Measurements from ENCODE around the gene TGFBI. TPM values are rescaled to one million over a fixed set of nuclear protein-coding genes. Genes with fewer than 3 reads are reported as not detected.
A peak's percentile ranks its signal among the peaks of the same experiment; 100 is the strongest.

The TGFBI gene
- total and polyA plus RNA-seq, 9 of the 15 experiments (the other 6 are each of a cell fraction or from before 2014, with no cell fraction given): 0.05 to 0.62 (median 0.08) TPM; not detected in 6

GRCh38 chr5:136082390-136083193 is 53.8 kb downstream of the TGFBI start (continued):
- peak; percentile 59 for TF ChIP-seq MGA (IDR thresholded peaks at IDR 0.05)
- no peak for TF ChIP-seq NR2C1 (IDR thresholded peaks at IDR 0.05)
- no peak for TF ChIP-seq NR2C1 (tag; IDR thresholded peaks at IDR 0.05)
- TF ChIP-seq ZNF511 (CRISPR knock-in tag; IDR thresholded peaks at IDR 0.05): no peak
- TF ChIP-seq CBX1 (IDR thresholded peaks at IDR 0.05; ENCODE audit: low read depth): no peak
- 0 out of 4 replicates have a peak, but pooled peaks of 1 of the 2 experiments have one; percentile 44 for TF ChIP-seq MLLT1 (IDR thresholded peaks at IDR 0.05)
- TF ChIP-seq ZNF507 (tag; conservative IDR thresholded peaks at IDR 0.05): no peak
- 0 out of 2 replicates have a peak, but pooled peaks have one; percentile 50 for TF ChIP-seq ZSCAN32 (CRISPR knock-in tag; IDR thresholded peaks at IDR 0.05)
- no peak for TF ChIP-seq HMGXB4 (CRISPR knock-in tag; IDR thresholded peaks at IDR 0.05)
- no peak for TF ChIP-seq ARNT (IDR thresholded peaks at IDR 0.05)
- no peak for TF ChIP-seq ZNF408 (CRISPR knock-in tag; IDR thresholded peaks at IDR 0.05; ENCODE audit: low read depth)
- no peak for TF ChIP-seq CBFA2T2 (conservative IDR thresholded peaks at IDR 0.05)
